ENCODE results near the gene STYXL1.

The STYXL1 gene

GRCh38 chr7:75996476-75996875, 51.3 kb downstream of the STYXL1 start:
- DNase-seq (ENCODE audit: low read depth in 1 of 2, low spot score in 1 of 2) = no peak

GRCh38 chr7:75995996-75996395, 51.8 kb downstream of the STYXL1 start:
- Histone ChIP-seq H3K27ac (replicated peaks) (no peak overlapping the region), H3K27me3 (ENCODE audit: insufficient read depth, poor library complexity, severe bottlenecking) (no peaks in the 10 kb centered on the region), H3K4me3 (replicated peaks; ENCODE audit: insufficient read depth, low read length) (no peak overlapping the region)
- TF ChIP-seq, protein P1, sequence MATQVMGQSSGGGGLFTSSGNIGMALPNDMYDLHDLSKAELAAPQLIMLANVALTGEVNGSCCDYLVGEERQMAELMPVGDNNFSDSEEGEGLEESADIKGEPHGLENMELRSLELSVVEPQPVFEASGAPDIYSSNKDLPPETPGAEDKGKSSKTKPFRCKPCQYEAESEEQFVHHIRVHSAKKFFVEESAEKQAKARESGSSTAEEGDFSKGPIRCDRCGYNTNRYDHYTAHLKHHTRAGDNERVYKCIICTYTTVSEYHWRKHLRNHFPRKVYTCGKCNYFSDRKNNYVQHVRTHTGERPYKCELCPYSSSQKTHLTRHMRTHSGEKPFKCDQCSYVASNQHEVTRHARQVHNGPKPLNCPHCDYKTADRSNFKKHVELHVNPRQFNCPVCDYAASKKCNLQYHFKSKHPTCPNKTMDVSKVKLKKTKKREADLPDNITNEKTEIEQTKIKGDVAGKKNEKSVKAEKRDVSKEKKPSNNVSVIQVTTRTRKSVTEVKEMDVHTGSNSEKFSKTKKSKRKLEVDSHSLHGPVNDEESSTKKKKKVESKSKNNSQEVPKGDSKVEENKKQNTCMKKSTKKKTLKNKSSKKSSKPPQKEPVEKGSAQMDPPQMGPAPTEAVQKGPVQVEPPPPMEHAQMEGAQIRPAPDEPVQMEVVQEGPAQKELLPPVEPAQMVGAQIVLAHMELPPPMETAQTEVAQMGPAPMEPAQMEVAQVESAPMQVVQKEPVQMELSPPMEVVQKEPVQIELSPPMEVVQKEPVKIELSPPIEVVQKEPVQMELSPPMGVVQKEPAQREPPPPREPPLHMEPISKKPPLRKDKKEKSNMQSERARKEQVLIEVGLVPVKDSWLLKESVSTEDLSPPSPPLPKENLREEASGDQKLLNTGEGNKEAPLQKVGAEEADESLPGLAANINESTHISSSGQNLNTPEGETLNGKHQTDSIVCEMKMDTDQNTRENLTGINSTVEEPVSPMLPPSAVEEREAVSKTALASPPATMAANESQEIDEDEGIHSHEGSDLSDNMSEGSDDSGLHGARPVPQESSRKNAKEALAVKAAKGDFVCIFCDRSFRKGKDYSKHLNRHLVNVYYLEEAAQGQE (IDR thresholded peaks at IDR 0.05; ENCODE audit: insufficient replicate concordance, low read depth) = no peak
- TF ChIP-seq SPI1 (IDR thresholded peaks at IDR 0.05; ENCODE audit: borderline replicate concordance, low read depth) (no peak), GABPA (IDR thresholded peaks at IDR 0.05; ENCODE audit: low read depth) (no peak), CTCF (IDR thresholded peaks at IDR 0.05; ENCODE audit: insufficient read depth, low read length) (no peak), POLR2AphosphoS5 (IDR thresholded peaks at IDR 0.05; ENCODE audit: low read depth) (no peak)
- DNase-seq (ENCODE audit: low read depth in 1 of 2, low spot score in 1 of 2) = no peak

More at GRCh38 chr7:75996476-75996875, 51.3 kb downstream of the STYXL1 start:
- TF ChIP-seq POLR2AphosphoS5 (IDR thresholded peaks at IDR 0.05; ENCODE audit: low read depth) = no peak
- TF ChIP-seq, protein P1 (IDR thresholded peaks at IDR 0.05; ENCODE audit: insufficient replicate concordance, low read depth) = no peak
- no peak for TF ChIP-seq CTCF (IDR thresholded peaks at IDR 0.05; ENCODE audit: insufficient read depth, low read length)
- no peak for TF ChIP-seq SPI1 (IDR thresholded peaks at IDR 0.05; ENCODE audit: borderline replicate concordance, low read depth)
- TF ChIP-seq GABPA (IDR thresholded peaks at IDR 0.05; ENCODE audit: low read depth) = no peak
- no peak overlapping the region for H3K4me3 ChIP-seq (replicated peaks; ENCODE audit: insufficient read depth, low read length)
- H3K27ac ChIP-seq (replicated peaks) = no peak overlapping the region
- H3K27me3 ChIP-seq (ENCODE audit: insufficient read depth, poor library complexity, severe bottlenecking) = no peaks in the 10 kb centered on the region

- TF ChIP-seq POLR2AphosphoS5 (IDR thresholded peaks at IDR 0.05; ENCODE audit: low read depth) = no peak
- no peak for TF ChIP-seq GABPA (IDR thresholded peaks at IDR 0.05; ENCODE audit: low read depth)
- TF ChIP-seq, protein P1 (IDR thresholded peaks at IDR 0.05; ENCODE audit: insufficient replicate concordance, low read depth) = no peak
- TF ChIP-seq SPI1 (IDR thresholded peaks at IDR 0.05; ENCODE audit: borderline replicate concordance, low read depth) = no peak
- no peak for TF ChIP-seq CTCF (IDR thresholded peaks at IDR 0.05; ENCODE audit: insufficient read depth, low read length)
- no peak overlapping the region for H3K4me3 ChIP-seq (replicated peaks; ENCODE audit: insufficient read depth, low read length)
- no peak for DNase-seq (ENCODE audit: low read depth in 1 of 2, low spot score in 1 of 2)
- no peaks in the 10 kb centered on the region for H3K27me3 ChIP-seq (ENCODE audit: insufficient read depth, poor library complexity, severe bottlenecking)
- H3K27ac ChIP-seq (replicated peaks) = no peak overlapping the region
Observed at GRCh38 chr7:75995052-75995471, 52.7 kb downstream of the STYXL1 start.
